HG03354 (cell line): ENCODE data around the gene CNN3.

Experiments used
- ATAC-seq: cut with Tn5 transposase; IDR thresholded peaks from one replicate; pipeline ENCODE4 v1.9.1; 2021; ENCODE audit warnings: mild to moderate bottlenecking; ENCODE audit not compliant: unreplicated experiment, poor library complexity, severe bottlenecking

Gene CNN3

DNA sequence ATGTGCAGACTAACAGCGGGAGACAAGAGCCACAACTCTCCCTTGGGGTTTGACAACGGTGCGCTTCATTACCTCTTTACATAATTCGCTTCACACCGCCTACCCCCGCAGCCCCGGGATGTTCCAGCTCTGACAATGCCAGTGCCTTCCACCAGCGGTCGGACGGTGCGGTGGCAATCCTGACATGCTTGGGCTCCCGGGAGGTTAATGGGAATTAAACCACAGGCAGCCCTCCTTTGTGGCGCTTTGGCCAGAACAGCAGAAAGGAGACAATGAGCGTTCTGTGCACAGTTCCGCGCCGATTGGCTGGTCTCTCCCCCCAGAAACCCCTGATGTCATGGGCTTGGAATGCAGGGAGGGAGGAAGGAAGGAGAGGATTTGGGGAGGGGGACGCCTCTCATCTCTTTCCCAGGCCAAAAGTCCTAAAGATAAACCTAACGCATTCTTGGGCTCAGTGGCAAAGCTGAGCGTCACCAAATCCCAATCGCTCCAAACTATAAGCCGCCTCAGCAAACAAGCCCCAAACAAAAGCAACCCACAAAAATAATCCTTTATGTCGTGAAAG, 1.3 kb downstream of the CNN3 start:
- ATAC-seq, result no peak

DNA sequence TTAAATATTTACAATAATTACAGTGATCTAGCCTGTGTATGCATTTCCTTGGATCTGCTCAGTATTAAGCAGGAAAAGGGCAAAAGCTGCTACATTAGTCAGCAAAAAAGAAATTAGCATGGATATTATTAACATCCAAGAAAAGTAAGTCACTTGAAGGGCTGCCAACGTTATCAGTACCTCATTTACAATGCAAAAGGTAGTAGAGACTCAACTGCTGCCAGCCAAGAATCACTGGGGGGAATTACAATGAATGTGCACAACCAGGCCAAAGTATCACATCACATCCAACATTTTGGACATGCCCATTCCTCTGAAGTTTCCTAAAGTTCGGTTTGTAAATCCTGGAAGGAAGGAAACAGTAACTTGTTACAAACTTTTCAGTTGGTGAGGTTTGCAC, 1.9 kb downstream of the CNN3 start:
- ATAC-seq, result no peak

DNA sequence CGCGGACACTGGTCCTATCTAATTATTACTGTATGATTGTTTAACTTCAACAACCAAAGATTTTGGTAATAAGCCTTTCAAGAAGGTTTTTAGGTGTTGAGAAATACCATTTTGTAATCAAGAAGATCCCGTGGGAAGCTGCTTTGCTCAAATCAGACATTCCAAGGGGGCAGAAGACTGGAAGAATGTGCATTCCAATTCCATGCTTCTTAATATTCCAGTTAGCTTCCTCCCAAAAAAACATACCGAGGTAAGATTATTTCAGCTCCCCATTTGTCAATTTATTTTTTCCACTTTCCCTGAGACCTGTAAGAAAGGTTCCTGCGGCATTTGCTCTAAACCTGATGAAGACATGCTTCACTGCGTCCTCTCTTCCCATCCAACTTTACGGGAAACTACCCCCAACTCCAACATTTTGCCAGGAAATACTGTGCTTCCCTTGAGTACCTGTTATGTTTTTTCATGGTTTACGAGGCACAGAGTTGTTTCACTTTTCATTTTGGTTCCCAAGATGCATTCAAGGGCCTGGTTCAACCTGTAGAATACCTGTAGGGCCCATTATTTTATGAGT, 4.1 kb downstream of the CNN3 start:
- no peak for ATAC-seq

DNA sequence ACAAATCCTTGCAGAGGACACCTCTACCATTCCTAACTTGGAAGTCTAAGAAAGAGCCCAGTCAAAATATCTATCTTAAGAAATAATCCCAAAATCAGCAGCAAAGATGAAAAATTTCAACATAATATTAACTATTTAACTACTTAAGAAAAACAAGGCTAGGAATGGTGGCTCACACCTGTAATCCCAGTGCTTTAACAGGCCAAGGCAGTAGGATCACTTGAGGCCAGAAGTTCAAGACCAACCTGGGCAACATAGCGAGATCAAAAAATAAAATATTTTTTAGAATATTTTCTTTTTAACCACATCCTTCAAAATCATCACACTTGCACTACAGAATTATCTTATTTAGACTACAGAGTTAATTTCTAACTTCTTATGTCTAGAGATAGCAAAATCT, 4.9 kb downstream of the CNN3 start:
- no peak for ATAC-seq

DNA sequence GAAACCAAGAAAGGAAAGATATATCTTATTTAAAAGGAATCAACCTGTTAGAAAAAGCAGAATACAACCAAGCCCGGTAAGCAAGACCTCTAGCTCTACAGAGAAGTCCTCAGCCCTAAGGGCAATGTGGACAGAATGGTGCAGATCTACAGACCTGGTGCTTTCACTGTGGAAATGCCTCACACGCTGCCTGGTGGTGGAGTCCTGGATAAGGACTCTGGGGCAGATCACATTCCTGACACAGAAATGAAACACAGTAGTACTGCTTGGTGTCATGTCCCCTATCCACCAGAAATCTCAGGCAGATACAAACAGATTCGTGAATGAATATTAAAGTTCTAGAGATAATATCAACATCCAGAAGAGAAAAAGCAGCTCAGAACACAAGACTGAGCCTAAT, 6.8 kb downstream of the CNN3 start:
- ATAC-seq, result no peak

DNA sequence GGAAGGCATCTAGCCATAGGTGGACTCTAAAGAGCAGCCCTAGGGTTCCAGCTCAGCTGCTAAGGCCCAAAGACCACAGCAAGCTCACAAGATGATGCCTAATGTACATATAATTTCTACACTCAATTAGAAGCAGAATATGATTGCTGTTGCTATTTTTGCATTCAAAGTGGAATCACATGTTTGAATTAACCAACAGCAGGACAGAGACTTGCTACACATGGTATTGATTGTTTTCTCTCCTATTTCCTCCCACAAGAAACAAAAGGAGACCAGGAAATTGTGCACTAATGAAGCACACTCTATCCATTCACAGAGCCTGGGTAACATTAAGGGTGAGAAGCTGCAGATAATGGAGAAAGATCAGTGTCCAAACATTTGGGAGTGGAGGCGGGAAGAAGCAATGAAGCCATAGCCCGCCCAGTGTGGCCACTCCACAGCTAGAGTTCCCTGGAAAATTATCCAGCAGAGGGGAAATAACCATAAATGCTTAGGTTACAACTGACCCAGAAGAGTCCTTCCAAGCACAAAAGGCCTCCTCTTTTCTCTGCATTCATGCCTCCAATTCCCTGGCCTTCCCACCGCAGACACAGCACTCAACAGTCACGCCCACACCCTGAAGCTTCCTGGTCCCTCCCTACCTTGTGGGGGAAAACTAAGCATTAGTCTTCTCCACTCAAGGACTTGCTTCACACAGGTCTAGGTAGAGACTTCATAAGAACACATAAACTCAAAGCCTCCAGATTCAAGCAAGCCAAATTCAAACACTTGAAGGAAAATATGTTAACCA, 7.5 kb downstream of the CNN3 start:
- ATAC-seq, result no peak

DNA sequence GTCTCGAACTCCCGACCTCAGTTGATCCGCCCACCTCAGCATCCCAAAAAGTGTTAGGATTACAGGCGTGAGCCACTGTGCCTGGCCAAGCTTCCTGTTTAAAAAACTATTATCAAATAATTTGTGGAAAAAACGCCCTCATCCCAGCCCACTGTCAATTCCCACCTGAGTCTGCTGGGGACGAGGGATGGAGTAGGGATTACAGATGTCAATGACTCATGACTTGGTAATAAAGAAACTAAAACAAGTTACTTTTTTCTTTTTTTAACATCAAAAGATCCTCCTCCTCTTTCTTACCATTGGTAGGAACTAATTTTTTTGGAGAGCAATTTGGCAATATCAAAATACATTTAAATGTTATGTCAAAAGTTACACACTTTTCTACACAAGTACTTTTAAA, 9.7 kb downstream of the CNN3 start:
- no peak for ATAC-seq

DNA sequence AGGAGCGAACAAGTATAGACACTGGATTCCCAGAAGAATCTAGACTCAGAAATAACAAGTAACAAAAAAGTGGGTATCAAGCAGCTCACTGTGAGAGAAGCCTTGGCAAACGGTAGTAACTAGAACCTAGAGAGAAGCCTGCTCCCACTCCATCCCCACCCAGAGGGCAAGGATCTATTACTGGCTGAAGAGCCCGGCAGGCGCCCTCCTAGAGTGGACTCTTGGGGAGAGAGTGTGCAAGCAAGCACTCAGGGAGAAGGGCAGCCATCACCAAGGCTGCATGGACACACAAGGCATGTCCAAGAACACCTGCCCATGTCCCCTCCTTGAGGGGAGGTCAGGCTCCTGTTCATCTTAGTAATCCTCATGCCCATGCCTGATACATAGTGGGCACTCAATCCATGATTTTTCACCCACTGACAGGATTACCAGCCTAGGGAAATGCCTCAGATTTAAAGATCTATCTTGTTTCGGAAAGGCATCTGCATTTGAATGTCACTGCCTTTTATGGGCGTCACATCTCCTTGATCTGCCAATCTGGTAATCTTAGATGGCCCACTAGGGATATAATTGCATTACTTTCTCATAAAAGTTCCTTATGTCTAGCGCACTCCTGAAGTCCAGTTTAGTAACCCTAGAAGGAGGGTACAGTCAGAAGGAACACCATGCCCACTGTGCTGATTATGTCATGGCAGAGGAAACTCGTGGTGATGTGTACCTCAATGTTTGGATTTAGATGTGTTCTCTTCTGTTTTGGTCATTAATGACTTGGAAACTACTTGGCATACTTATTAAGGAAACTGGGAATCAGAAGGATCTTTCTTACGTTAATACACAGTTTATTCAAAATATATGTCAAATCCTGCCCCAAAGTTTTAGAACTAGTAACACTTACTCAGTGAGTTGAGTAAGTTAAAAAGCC, 14.4 kb downstream of the CNN3 start:
- no peak for ATAC-seq

DNA sequence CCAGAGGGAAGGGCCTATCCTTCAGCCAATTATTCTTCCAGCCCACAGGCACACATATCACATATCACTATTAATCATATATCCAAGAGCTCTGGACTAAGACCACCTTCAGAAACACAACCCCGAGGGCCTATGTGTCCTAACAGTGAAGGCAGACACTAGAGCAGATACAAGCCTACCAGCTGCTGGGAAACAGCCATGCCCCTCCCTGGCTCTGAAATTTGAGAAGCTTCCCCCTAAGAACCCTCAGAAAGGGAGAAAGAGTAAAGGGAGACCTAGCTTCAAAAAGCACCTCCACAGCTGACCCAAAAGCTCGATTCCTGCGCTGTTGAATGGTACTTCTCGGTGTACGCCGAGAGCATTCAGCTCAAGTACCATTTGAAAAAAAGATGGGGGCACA, 17.4 kb downstream of the CNN3 start:
- ATAC-seq, result no peak

DNA sequence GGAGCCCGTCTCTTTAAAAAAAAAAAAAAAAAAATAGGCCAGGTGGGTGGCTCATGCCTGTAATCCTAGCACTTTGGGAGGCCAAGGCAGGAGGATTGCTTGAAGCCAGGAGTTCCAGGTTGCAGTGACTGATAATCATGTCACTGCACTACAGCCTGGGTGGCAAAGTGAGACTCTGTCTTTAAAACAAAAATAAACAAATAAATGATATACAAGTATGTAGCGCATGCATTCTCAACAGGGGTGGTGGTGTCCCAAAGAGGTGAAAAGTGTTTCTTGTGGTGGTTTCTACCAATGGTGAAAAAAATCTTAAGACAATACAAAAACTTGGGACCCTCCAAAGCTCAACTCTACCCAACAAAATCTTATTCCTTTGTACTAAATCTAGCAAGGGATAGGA, 17.9 kb downstream of the CNN3 start:
- ATAC-seq, result no peak

DNA sequence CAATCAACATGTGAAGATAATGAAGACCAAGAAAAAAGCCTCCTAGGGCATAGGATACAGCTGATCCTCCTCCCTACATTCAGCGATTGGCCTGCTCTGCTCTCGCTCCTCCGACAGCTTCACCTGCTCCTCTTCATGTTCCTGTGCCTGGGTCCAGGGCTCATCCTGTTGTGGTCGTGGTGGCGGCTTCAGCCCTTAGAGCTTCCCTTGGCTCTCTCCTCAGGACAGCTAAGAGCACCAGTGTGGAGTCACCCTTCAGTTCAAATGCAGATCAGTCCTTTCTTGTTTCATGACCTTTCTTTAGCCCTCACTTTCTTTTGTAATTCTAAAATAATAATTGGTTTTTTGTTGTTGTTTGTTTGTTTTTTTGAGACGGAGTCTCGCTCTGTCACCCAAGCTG, 18.7 kb downstream of the CNN3 start:
- no peak for ATAC-seq

DNA sequence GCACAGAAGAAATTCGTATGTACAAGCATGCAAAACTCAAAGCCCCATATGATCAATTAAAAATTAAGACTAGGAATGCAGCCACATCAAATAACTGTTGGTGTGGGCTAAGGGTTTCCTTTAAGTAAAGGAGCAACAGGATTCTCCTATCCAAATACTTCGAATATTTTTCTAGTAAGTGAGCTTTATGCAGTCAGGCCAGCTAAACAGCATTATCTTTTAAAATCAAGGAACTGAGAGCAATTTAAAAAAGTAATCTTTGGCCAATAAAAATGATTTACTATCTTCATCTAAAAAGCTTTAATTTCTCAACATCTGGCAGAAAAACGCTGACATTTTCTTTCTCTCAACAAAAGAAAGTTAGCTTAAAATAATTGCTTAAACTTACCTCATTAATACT, 19.8 kb downstream of the CNN3 start:
- ATAC-seq, result no peak

DNA sequence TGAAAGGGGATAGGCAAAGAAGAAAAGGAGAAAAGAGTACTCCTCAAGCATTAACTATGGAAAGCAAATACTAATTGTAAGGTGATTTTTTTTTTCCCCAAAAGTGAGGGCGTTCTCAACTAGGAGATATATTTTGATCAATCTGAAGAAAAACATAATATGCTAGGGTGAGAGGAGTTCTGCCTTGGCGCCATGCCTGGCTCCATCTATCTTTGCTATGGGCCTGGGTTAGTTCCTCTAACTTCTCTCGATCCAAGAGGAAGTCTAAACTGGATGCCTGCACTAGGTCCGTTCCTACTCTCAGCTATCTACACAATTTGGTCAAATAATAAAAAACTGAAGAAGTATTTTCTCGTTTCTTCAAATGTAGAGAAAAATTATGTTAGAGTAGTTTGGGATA, 20.5 kb downstream of the CNN3 start:
- no peak for ATAC-seq

DNA sequence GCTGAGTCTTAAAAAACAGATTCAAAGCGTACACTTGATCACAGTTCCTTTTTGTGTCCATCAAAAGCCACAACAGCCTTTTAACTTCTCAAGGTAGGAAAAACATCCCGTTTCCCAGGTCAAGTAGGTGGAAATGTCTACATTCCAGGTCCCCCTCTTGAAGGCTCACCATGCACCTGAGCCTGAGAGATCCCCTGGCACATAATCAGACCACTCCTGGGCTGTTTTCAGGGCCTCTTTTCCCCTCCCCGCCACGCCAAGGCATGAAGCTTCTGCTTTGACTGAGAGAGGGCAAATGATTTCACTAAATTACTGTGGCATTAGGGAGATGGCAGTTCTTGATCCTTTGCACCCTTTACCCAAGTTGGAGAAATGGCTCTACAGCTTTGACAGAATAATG, 21.7 kb downstream of the CNN3 start:
- ATAC-seq, result no peak

DNA sequence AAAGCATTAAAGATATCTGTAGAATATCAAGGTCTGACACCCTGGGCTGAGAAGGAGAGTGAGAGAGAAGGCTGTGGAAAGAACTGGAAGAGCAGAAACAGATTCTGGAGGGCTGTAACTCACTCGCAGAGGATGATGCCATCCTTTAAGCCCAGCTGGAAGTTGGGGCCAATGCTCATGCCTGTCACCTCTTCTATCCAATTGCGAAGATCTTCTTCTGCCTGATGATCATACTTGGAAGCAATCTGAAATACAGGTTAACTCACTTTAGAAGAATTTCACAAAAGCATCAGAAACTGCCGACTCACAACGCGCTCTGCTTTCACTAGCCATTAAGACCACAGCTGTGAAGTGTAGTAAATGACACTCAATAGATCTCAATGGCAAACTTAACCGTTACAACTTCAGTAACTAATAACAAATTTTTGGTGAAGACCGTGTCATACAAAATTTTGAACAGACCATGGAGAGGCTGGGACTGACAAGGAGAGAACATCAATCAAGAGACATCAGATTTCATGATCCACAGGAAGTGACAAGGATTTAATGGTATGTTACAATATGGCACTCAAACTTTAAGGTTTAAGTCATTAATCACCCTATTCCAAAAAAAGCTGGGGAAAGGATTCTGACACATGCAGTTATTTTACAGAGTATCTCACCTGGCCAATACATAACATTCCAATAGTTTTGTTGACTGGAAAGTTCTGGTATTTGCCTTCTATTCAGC, 23.5 kb downstream of the CNN3 start:
- ATAC-seq, result no peak

DNA sequence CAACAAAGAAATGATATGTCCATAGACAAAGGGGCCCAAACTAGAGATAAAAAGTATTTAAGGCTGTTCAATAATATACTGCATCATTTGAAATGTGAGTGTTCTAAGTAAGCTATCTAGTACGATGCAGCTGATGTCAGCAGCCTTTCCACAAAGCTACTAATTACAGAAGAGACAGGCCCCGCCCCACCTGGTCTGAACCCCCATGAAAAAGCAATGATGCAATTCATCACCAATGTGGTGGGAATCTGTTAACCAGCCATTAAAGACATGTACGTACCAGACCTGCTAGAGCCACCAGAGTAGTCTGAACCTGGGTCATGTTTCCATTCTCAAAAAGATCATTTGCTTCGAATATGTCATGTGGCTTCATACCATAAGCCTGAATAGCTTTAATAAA, 25.1 kb downstream of the CNN3 start:
- ATAC-seq, result no peak

DNA sequence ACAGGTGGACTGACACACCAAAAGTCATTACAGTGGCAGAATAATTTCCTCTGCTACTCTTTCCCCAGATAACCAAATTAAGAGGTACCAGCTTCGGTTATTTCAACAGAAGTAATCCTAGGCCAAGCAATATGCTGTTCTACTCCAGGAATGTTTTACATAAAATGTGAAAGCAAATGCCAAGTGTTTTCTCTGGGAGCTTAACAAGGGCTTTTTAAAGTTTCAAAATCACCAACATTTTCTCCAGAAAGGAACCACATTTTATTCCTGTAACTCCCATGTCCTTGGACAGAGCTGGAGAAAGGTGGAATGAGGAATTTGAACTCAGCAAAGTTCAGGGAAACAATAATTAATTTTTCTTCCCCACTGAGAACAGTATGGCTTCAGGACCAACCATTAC, 27.2 kb downstream of the CNN3 start:
- ATAC-seq, result no peak

DNA sequence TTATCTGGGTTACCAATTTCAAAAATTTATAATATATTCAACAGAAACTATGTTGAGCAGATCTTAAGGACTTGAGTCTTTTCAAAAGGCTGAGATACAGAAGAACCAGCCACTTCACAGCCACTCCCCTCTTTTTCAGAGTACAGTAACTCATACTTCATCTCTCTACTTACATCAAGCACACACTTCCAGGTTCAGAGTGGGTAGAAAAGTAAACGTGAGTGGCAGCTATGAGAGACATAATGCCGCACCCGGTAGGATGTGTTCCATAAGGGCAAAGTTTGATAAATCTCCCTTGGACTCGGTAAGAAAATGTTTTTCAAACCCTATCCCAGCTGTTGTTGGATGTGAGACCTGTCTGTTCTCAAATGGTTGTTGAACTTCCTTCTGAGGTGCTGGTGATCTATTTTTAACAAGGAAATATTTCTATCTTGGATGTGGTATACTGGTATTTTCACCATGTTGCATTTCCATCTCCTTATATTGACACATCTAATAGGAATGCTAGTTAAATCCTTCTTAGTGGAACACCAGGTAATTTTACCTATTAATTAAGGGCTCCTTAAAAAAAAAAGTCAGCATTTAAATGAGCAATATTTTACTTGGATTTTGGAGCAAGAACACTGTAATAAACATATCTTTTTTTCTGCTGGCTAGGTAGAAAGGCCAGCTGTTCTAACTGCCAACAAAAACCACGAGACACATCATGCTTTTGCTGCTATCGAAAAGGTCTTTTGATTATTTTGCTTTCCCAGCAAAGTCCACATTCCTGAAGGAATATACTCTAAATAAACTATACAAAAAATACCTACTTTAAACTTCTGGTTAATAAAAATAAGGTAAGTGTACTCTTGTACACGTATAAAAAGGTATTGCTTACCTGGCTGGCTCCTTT, 28.2 kb downstream of the CNN3 start:
- no peak for ATAC-seq

DNA sequence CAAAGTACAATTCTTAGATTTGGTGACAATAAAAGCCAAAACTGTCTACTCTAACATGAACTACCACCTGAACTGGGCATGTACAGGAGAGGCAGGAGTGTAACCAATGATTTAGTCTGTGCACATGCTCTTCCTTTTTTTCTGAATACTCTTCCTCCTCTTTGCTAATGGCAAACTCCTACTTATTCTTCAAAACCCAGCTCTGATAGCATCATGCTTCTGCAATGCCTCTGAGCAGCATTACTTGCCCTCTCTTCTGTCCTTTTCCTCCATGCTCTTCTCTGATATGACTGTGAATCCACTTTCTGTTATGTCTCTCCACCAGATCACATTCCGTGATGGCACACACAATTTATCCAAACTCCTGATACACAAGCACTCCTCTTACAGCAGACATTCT, 31.4 kb downstream of the CNN3 start:
- ATAC-seq, result no peak
